Psoas muscle (tissue), 8 donors: ENCODE results near the gene DUSP15. TPM values are rescaled to one million over a fixed set of nuclear protein-coding genes. Genes with fewer than 3 reads are reported as not detected.

Source experiments
- ATAC-seq, 4 donors: fragments of 200-7000 bp; cut with Tn5 transposase; one replicate each; pipeline ENCODE4 v1.9.1; 2020; ENCODE audit warnings: moderate library complexity in 3 of 4, mild to moderate bottlenecking in 2 of 4
- DNase-seq, 2 donors: peaks; one replicate each; pipeline ENCODE4 v3.0.0-alpha.2; 2020
- H3K27ac ChIP-seq: fragments of 200-600 bp; one replicate; pipeline ENCODE4 v1.8.0; 2022
- H3K27me3 ChIP-seq, 3 donors: fragments of 200-600 bp in 1 of 3; one replicate each; pipeline versions ENCODE4 v1.6.1 to v1.8.0; 2013 to 2022; ENCODE audit warnings: low read length in 2 of 3, mild to moderate bottlenecking in 2 of 3, moderate library complexity in 1 of 3; ENCODE audit not compliant: insufficient read depth in 3 of 3
- H3K36me3 ChIP-seq, 2 donors: fragments of 200-600 bp in 1 of 2; one replicate each; pipeline versions ENCODE4 v1.6.1 to v1.8.0; 2013 to 2022; ENCODE audit warnings: low read depth in 1 of 2, mild to moderate bottlenecking in 1 of 2, moderate library complexity in 1 of 2; ENCODE audit not compliant: insufficient read depth in 1 of 2
- H3K4me1 ChIP-seq: fragments of 200-600 bp; one replicate; pipeline ENCODE4 v1.8.0; 2022
- H3K4me3 ChIP-seq: fragments of 200-600 bp; one replicate; pipeline ENCODE4 v1.8.0; 2022; ENCODE audit warnings: mild to moderate bottlenecking
- H3K9me3 ChIP-seq: fragments of 200-600 bp; one replicate; pipeline ENCODE4 v1.8.0; 2022
- WGBS, 3 donors: extraction: QIAGEN DNeasy Blood & Tissue Kit; methylation state at CpG; one replicate each; pipeline versions ENCODE4 v1.1.6 to v1.1.7; 2013; 5-methylcytosine and 5-hydroxymethylcytosine counted together
- intact Hi-C, 2 donors: fragments of 100-400 bp; cut with DNase I; formaldehyde crosslinking; loops; one replicate each; pipeline versions ENCODE4 v1.11.0 to v1.14.2; 2022
- polyA plus RNA-seq, 3 donors: library from polyadenylated mRNA; stranded (reverse); fragments of 200-250 nt; gene quantifications; one replicate each; pipeline ENCODE4 v1.2.3, GENCODE V29; 2013
- total RNA-seq, 4 donors: library from RNA; stranded (reverse); fragmentation: NEBNext Ultra II Directional in 2 of 4; extraction: Animal tissue kit (Norgen Biotek cat#: 25700) in 2 of 4; gene quantifications; one replicate each; pipeline versions ENCODE4 v1.2.1 to v1.2.4, GENCODE V29; 2021 to 2023
- TF ChIP-seq, protein P1 (sequence below): fragments of 200-600 bp; IDR thresholded peaks from one replicate; pipeline ENCODE4 v1.8.0; 2022; ENCODE audit warnings: antibody characterized with exemption
- donor health status: healthy with polysubstance abuse.
- donor health status: DM: no; HTN: no; CAD: no; lungs with moderate emphysema.
- donor health status: Bipolar disorder and iron deficiency.
- donor health status: healthy.
- donor health status: DM: yes; HTN: yes; CAD: no.
- donor health status: DM: no; HTN: no; CAD: no.
- donor health status: DM: no; HTN: no; CAD: no.
- donor health status: DM: yes; HTN: yes; CAD: no.

Gene DUSP15
- total and polyA plus RNA-seq, 7 donors = 0.04 to 0.51 (median 0.20) TPM; not detected in 3

DNA sequence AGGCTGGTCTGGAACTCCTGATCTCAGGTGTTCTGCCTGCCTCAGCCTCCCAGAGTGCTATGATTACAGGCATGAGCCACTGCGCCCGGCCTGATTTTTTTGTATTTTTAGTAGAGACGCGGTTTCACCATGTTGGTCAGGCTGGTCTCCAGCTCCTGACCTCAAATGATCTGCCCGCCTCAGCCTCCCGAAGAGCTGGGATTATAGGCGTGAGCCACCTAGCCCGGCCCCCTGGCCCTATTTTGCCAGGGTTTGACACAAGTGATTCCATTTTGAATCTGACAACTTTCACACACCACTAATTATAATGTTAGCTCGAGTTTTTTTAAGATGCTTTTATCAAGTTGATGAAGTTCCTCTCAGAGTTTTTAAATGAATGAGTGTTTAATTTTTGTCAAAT, 25.7 kb upstream of the DUSP15 start:
- Histone ChIP-seq H3K4me3 (no peak overlapping the region), H3K27ac (no peak overlapping the region), H3K27me3 (peaks cover 0 to 3% (median 0%) of the 10 kb centered on the region in 3 donors), H3K9me3 (no peaks in the 10 kb centered on the region), H3K4me1 (no peaks in the 10 kb centered on the region), H3K36me3 (no peaks in the 10 kb centered on the region)
- TF ChIP-seq, protein P1, sequence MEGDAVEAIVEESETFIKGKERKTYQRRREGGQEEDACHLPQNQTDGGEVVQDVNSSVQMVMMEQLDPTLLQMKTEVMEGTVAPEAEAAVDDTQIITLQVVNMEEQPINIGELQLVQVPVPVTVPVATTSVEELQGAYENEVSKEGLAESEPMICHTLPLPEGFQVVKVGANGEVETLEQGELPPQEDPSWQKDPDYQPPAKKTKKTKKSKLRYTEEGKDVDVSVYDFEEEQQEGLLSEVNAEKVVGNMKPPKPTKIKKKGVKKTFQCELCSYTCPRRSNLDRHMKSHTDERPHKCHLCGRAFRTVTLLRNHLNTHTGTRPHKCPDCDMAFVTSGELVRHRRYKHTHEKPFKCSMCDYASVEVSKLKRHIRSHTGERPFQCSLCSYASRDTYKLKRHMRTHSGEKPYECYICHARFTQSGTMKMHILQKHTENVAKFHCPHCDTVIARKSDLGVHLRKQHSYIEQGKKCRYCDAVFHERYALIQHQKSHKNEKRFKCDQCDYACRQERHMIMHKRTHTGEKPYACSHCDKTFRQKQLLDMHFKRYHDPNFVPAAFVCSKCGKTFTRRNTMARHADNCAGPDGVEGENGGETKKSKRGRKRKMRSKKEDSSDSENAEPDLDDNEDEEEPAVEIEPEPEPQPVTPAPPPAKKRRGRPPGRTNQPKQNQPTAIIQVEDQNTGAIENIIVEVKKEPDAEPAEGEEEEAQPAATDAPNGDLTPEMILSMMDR = no peak
- intact Hi-C loops = no loop called here
- no peak for ATAC-seq
- no peak for DNase-seq
- WGBS, 3 donors = 92 to 98% (median 94%) methylated on average over 9 of the region's 9 CpGs

DNA sequence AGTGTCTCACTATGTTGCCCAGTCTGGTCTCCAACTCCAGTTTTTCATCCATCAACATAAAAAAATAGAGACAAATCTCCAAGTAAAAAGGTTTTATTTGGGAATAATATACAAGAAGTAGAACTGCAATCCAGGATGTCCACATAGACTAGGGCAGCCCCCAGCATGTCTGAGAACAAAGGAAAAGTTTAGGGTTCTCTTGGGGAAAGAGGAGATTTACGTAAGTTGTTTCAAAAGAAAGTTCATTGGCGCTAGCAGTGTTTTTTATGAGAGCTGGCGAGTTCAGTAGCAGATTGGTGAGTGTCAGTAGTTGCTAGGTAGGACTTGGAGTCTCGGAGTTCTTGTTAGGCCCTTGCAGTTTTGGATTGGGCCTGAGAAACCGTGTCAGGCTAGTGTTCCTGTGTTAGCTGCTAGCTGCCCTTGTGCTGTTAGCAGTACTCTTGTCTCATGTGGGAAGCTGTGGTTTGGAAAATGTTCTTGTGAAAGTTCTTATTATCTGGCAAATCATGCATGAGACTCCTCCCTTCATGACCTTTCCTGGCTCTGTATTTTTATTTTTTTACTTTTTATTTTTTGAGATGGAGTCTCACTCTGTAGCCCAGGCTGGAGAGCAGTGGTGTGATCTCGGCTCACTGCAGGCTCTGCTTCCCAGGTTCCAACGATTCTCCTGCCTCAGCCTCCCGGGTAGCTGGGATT, 24.8 kb upstream of the DUSP15 start:
- TF ChIP-seq, protein P1 = no peak
- peaks cover 0 to 3% (median 0%) of the 10 kb centered on the region in 3 donors for H3K27me3 ChIP-seq
- H3K9me3 ChIP-seq = no peaks in the 10 kb centered on the region
- H3K27ac ChIP-seq = peak overlapping the region; percentile 48
- ATAC-seq (peak; percentile 60 to 92 (median 86)), DNase-seq (peak; percentile 23 to 56)
- intact Hi-C loops = no loop called here
- H3K36me3 ChIP-seq = no peaks in the 10 kb centered on the region
- H3K4me3 ChIP-seq = no peak overlapping the region
- H3K4me1 ChIP-seq = no peaks in the 10 kb centered on the region
- 37 to 42% (median 39%) methylated on average over 8 of the region's 8 CpGs for WGBS, 3 donors

DNA sequence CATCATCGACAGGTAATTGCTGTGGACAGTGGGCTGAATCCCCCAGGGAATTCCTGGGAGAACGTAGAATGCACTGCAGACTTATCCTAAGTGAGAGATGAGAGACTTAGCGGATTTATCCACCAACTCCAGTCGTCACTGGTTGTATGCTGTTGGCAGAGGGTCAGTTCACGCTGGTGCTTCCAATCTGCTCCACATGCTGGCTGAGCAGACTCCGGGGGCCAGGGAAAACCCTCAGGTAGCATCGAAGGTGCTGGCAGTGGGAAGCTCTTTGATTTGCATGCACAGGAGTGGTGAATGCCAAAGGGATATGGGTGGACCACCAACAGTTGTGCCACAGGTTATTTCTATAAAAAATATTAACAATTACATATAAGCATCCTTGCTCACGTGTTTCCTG, 20.3 kb upstream of the DUSP15 start:
- intact Hi-C loops = no loop called here
- H3K36me3 ChIP-seq = no peaks in the 10 kb centered on the region
- ATAC-seq (no peak), DNase-seq (no peak)
- peaks cover 0 to 3% (median 0%) of the 10 kb centered on the region in 3 donors for H3K27me3 ChIP-seq
- 50 to 63% (median 58%) methylated on average over 8 of the region's 8 CpGs for WGBS, 3 donors
- H3K27ac ChIP-seq = no peak overlapping the region
- H3K9me3 ChIP-seq = no peaks in the 10 kb centered on the region
- no peaks in the 10 kb centered on the region for H3K4me1 ChIP-seq
- TF ChIP-seq, protein P1 = no peak
- H3K4me3 ChIP-seq = no peak overlapping the region

DNA sequence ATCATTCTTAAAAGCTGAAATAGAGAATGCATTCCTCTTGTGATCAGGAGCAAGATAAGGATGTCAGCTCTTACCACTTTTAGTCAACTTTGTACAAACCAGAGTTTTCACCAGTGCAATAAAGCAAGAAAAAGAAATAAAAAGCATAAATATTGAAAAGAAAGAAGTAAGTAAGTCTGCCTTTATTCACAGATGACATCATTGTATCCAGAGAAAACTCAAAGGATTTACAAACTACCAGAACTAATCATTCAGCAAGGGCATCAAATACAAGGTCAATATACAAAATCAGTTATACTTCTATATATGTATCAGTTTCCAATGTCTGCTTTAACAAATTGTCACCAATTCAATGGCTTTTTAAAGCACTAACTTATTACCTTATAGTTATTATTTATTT, 13.5 kb upstream of the DUSP15 start:
- H3K27ac ChIP-seq = no peak overlapping the region
- H3K9me3 ChIP-seq = no peaks in the 10 kb centered on the region
- H3K4me1 ChIP-seq = no peaks in the 10 kb centered on the region
- DNase-seq = no peak
- peaks cover 0 to 4% (median 0%) of the 10 kb centered on the region in 3 donors for H3K27me3 ChIP-seq
- TF ChIP-seq, protein P1 = no peak
- intact Hi-C loops = no loop called here
- no peak for ATAC-seq
- H3K36me3 ChIP-seq = no peaks in the 10 kb centered on the region
- no peak overlapping the region for H3K4me3 ChIP-seq

DNA sequence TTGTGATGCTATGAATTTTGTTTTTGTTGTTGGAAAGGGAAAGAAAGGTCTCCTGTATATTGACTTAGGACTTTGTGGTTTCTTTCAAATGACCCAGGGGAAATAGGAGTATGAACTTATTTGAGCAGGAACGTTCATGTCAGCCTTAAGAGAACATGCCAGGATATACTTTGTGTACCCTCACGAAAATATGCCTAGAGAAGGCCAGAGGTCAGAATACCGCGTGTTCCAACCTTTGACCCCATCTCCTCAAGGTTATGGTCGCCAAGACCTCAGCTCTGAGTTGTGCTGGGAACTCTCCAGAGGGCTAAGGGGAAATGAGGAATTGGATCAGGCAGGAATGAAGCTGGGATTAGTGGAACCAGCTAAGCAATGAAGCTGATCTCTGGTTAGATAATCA, 11.6 kb upstream of the DUSP15 start:
- WGBS, 3 donors = 56 to 58% (median 57%) methylated on average over 5 of the region's 5 CpGs
- no peak for DNase-seq
- TF ChIP-seq, protein P1 = no peak
- peaks cover 0 to 4% (median 0%) of the 10 kb centered on the region in 3 donors for H3K27me3 ChIP-seq
- H3K27ac ChIP-seq = no peak overlapping the region
- H3K4me1 ChIP-seq = no peaks in the 10 kb centered on the region
- intact Hi-C loops = no loop called here
- no peak for ATAC-seq
- H3K4me3 ChIP-seq = no peak overlapping the region
- H3K9me3 ChIP-seq = no peaks in the 10 kb centered on the region
- H3K36me3 ChIP-seq = no peaks in the 10 kb centered on the region
